ENCODE measurements around the gene IFT25. TPM values are rescaled to one million over a fixed set of nuclear protein-coding genes. Genes with fewer than 3 reads are reported as not detected.

IFT25 gene
- total RNA-seq, 1 experiment from 2014 or later = 31.5 TPM

GRCh38 chr1:53943490-53944043 lies 1.9 kb downstream of the IFT25 start:
- no peak overlapping the region for H3K4me3 ChIP-seq
- H3K36me3 ChIP-seq = peaks cover 16% of the 10 kb centered on the region
- DNase-seq = no peak
- no peaks in the 10 kb centered on the region for H3K27me3 ChIP-seq
- H3K9me3 ChIP-seq = no peaks in the 10 kb centered on the region

- no peaks in the 10 kb centered on the region for H3K9me3 ChIP-seq
- no peaks in the 10 kb centered on the region for H3K27me3 ChIP-seq
- no peak overlapping the region for H3K4me3 ChIP-seq
- peaks cover 11% of the 10 kb centered on the region for H3K36me3 ChIP-seq
- DNase-seq = no peak
Observed at GRCh38 chr1:53943090-53943489, 2.4 kb downstream of the IFT25 start.

- Histone ChIP-seq H3K36me3 (peaks cover 12% of the 10 kb centered on the region), H3K27me3 (no peaks in the 10 kb centered on the region), H3K4me3 (no peak overlapping the region), H3K9me3 (no peaks in the 10 kb centered on the region)
- DNase-seq = no peak
Observed at GRCh38 chr1:53942127-53942957, 3.2 kb downstream of the IFT25 start.

- H3K9me3 ChIP-seq = peaks cover 21% of the 10 kb centered on the region
- H3K36me3 ChIP-seq = peaks cover 46% of the 10 kb centered on the region
- no peaks in the 10 kb centered on the region for H3K27me3 ChIP-seq
- H3K4me3 ChIP-seq = no peak overlapping the region
- DNase-seq = no peak
Observed at GRCh38 chr1:53938136-53938830, 7.2 kb downstream of the IFT25 start.

GRCh38 chr1:53936430-53936829 lies 9.1 kb downstream of the IFT25 start:
- Histone ChIP-seq H3K9me3 (peaks cover 34% of the 10 kb centered on the region), H3K36me3 (peaks cover 53% of the 10 kb centered on the region), H3K27me3 (no peaks in the 10 kb centered on the region), H3K4me3 (no peak overlapping the region)
- DNase-seq = no peak

- H3K9me3 ChIP-seq = peaks cover 34% of the 10 kb centered on the region
- H3K36me3 ChIP-seq = peaks cover 55% of the 10 kb centered on the region
- H3K4me3 ChIP-seq = no peak overlapping the region
- no peak for DNase-seq
- no peaks in the 10 kb centered on the region for H3K27me3 ChIP-seq
Observed at GRCh38 chr1:53934170-53934765, 11.2 kb downstream of the IFT25 start.

- H3K27me3 ChIP-seq = no peaks in the 10 kb centered on the region
- H3K36me3 ChIP-seq = peaks cover 63% of the 10 kb centered on the region
- no peak overlapping the region for H3K4me3 ChIP-seq
- peaks cover 34% of the 10 kb centered on the region for H3K9me3 ChIP-seq
- no peak for DNase-seq
Observed at GRCh38 chr1:53931523-53931922, 14.0 kb downstream of the IFT25 start.

- peaks cover 34% of the 10 kb centered on the region for H3K9me3 ChIP-seq
- DNase-seq = no peak
- H3K27me3 ChIP-seq = no peaks in the 10 kb centered on the region
- H3K4me3 ChIP-seq = no peak overlapping the region
- peaks cover 58% of the 10 kb centered on the region for H3K36me3 ChIP-seq
Observed at GRCh38 chr1:53930932-53931331, 14.6 kb downstream of the IFT25 start.

GRCh38 chr1:53929246-53929960 lies 16.1 kb downstream of the IFT25 start:
- Histone ChIP-seq H3K4me3 (no peak overlapping the region), H3K9me3 (peaks cover 23% of the 10 kb centered on the region), H3K27me3 (no peaks in the 10 kb centered on the region), H3K36me3 (peaks cover 43% of the 10 kb centered on the region)
- no peak for DNase-seq

- no peak overlapping the region for H3K4me3 ChIP-seq
- H3K27me3 ChIP-seq = no peaks in the 10 kb centered on the region
- DNase-seq = no peak
- H3K9me3 ChIP-seq = peaks cover 7% of the 10 kb centered on the region
- H3K36me3 ChIP-seq = peaks cover 47% of the 10 kb centered on the region
Observed at GRCh38 chr1:53927376-53927881, 18.1 kb downstream of the IFT25 start.

- H3K4me3 ChIP-seq = no peak overlapping the region
- peaks cover 34% of the 10 kb centered on the region for H3K36me3 ChIP-seq
- no peaks in the 10 kb centered on the region for H3K27me3 ChIP-seq
- no peaks in the 10 kb centered on the region for H3K9me3 ChIP-seq
- no peak for DNase-seq
Observed at GRCh38 chr1:53919675-53920066, 25.8 kb downstream of the IFT25 start.

GRCh38 chr1:53918343-53918742 lies 27.2 kb downstream of the IFT25 start:
- Histone ChIP-seq H3K9me3 (no peaks in the 10 kb centered on the region), H3K36me3 (peaks cover 25% of the 10 kb centered on the region), H3K4me3 (no peak overlapping the region), H3K27me3 (no peaks in the 10 kb centered on the region)
- DNase-seq = no peak

GRCh38 chr1:53913352-53914033 lies 32.0 kb downstream of the IFT25 start:
- DNase-seq = no peak
- Histone ChIP-seq H3K36me3 (peaks cover 2% of the 10 kb centered on the region), H3K9me3 (no peaks in the 10 kb centered on the region), H3K27me3 (no peaks in the 10 kb centered on the region), H3K4me3 (no peak overlapping the region)

- Histone ChIP-seq H3K27me3 (no peaks in the 10 kb centered on the region), H3K9me3 (no peaks in the 10 kb centered on the region), H3K36me3 (peaks cover 2% of the 10 kb centered on the region), H3K4me3 (no peak overlapping the region)
- DNase-seq = no peak
Observed at GRCh38 chr1:53911442-53911841, 34.1 kb downstream of the IFT25 start.

- Histone ChIP-seq H3K9me3 (no peaks in the 10 kb centered on the region), H3K36me3 (no peaks in the 10 kb centered on the region; the same call in none of the 2 replicates), H3K4me3 (no peak overlapping the region), H3K27me3 (no peaks in the 10 kb centered on the region)
- no peak for DNase-seq
Observed at GRCh38 chr1:53909946-53910345, 35.6 kb downstream of the IFT25 start.

- H3K27me3 ChIP-seq = no peaks in the 10 kb centered on the region
- H3K36me3 ChIP-seq = no peaks in the 10 kb centered on the region
- DNase-seq = no peak
- no peaks in the 10 kb centered on the region for H3K9me3 ChIP-seq
- no peak overlapping the region for H3K4me3 ChIP-seq
Observed at GRCh38 chr1:53906121-53906520, 39.4 kb downstream of the IFT25 start.
